Right lobe of liver (tissue), 6 donors: Measurements from ENCODE around the gene VGLL3. TPM values are rescaled to one million over a fixed set of nuclear protein-coding genes. Genes with fewer than 3 reads are reported as not detected.

Experiments
- ATAC-seq, 4 donors: fragments of 200-7000 bp; cut with Tn5 transposase; one replicate each; pipeline ENCODE4 v1.9.1; 2020; ENCODE audit warnings: mild to moderate bottlenecking in 4 of 4, moderate library complexity in 4 of 4
- DNase-seq, 3 donors: peaks; one replicate each; pipeline ENCODE4 v3.0.0-alpha.2; 2020
- H3K27ac ChIP-seq, 3 donors: fragments of 200-600 bp; one replicate each; pipeline ENCODE4 v1.8.0; 2022
- H3K27me3 ChIP-seq, 2 donors: fragments of 200-600 bp; one replicate each; pipeline ENCODE4 v1.8.0; 2022
- H3K36me3 ChIP-seq, 4 donors: fragments of 200-600 bp; sonication (generic) in 1 of 4; one replicate each; pipeline versions ENCODE4 v1.5.1 to v1.8.0; 2017 to 2022; ENCODE audit warnings: control low read depth in 1 of 4
- H3K4me1 ChIP-seq, 4 donors: fragments of 200-600 bp; sonication (generic) in 1 of 4; one replicate each; pipeline versions ENCODE4 v1.5.1 to v1.8.0; 2017 to 2022; ENCODE audit warnings: control low read depth in 1 of 4
- H3K4me3 ChIP-seq, 3 donors: fragments of 200-600 bp; one replicate each; pipeline ENCODE4 v1.8.0; 2022
- H3K9me3 ChIP-seq, 4 donors: fragments of 200-600 bp; sonication (generic) in 1 of 4; one replicate each; pipeline versions ENCODE4 v1.5.1 to v1.8.0; 2017 to 2022; ENCODE audit warnings: control low read depth in 1 of 4
- CTCF ChIP-seq, 4 donors: fragments of 200-600 bp in 3 of 4; fragments of 450-650 bp in 1 of 4; IDR thresholded peaks; one replicate each; pipeline versions ENCODE4 v1.5.1 to v1.8.0; 2016 to 2022; ENCODE audit warnings: antibody characterized with exemption in 4 of 4, mild to moderate bottlenecking in 2 of 4
- POLR2A ChIP-seq: fragments of 450-650 bp; IDR thresholded peaks from one replicate; pipeline ENCODE4 v1.6.1; 2017; ENCODE audit warnings: antibody characterized with exemption, mild to moderate bottlenecking
- WGBS: methylation state at CpG from one replicate; pipeline ENCODE4 v1.1.6; 2018; ENCODE audit warnings: low coverage, low lambda C conversion rate; ENCODE audit not compliant: insufficient coverage; ENCODE audit errors: missing lambda C conversion rate; 5-methylcytosine and 5-hydroxymethylcytosine counted together
- intact Hi-C, 2 donors: fragments of 100-400 bp; cut with DNase I; formaldehyde crosslinking; loops; one replicate each; pipeline versions ENCODE4 v1.11.2 to v1.14.1; 2022
- total RNA-seq, 6 experiments: library from RNA; depleted of rRNA in 2 of 6; stranded (reverse); fragments of >200 nt in 2 of 6; fragmentation: NEBNext Ultra II Directional in 3 of 6; extraction: Animal tissue kit (Norgen Biotek cat#: 25700) in 3 of 6; gene quantifications; one replicate each; pipeline versions ENCODE4 v1.1.0 to v1.2.4, GENCODE V29; 2016 to 2023
- donor health status: DM: no; HTN: yes; CAD: no.
- donor health status: DM: no; HTN: no; CAD: no.
- donor health status: DM: no; HTN: no; CAD: no.
- donor health status: DM: no; HTN: yes; CAD: no.
- donor health status: DM: no; HTN: yes; CAD: no.

The VGLL3 gene
- total RNA-seq, 6 experiments from 2014 or later = 0.21 to 3.8 (median 0.79) TPM

GRCh38 chr3:86991482-86991815, 500 bp upstream of the VGLL3 start:
- intact Hi-C loops = no loop called here

GRCh38 chr3:86990012-86990733, 776 bp downstream of the VGLL3 start:
- H3K4me3 ChIP-seq = peak overlapping the region; percentile 6 to 49 (median 27)

More at GRCh38 chr3:86991482-86991815, 500 bp upstream of the VGLL3 start:
- DNase-seq = no peak
- H3K36me3 ChIP-seq = no peaks in the 10 kb centered on the region
- H3K27ac ChIP-seq = no peak overlapping the region
- no peaks in the 10 kb centered on the region for H3K4me1 ChIP-seq
- no peak for TF ChIP-seq POLR2A
- WGBS = 25% methylated on average over 5 of the region's 7 CpGs
- H3K9me3 ChIP-seq = no peaks in the 10 kb centered on the region
- peak overlapping the region; percentile 27 to 49 (median 37) for H3K4me3 ChIP-seq
- H3K27me3 ChIP-seq = peaks cover 3 to 11% of the 10 kb centered on the region in 2 donors
- ATAC-seq = no peak

GRCh38 chr3:86989611-86990010, 1.3 kb downstream of the VGLL3 start:
- no peak for TF ChIP-seq CTCF (IDR thresholded peaks at IDR 0.05)
- no peak for TF ChIP-seq POLR2A
- Histone ChIP-seq H3K36me3 (no peaks in the 10 kb centered on the region), H3K4me3 (peak overlapping the region in 1 of 3 donors; percentile 6), H3K9me3 (no peaks in the 10 kb centered on the region), H3K27me3 (peaks cover 3 to 11% of the 10 kb centered on the region in 2 donors), H3K27ac (peak overlapping the region in 1 of 3 donors; percentile 29), H3K4me1 (no peaks in the 10 kb centered on the region)
- no peak for ATAC-seq
- WGBS = 54% methylated on average over 7 of the region's 7 CpGs
- intact Hi-C loops = no loop called here
- no peak for DNase-seq

More at GRCh38 chr3:86990012-86990733, 776 bp downstream of the VGLL3 start:
- ATAC-seq = peak; percentile 15 to 51 (median 29)
- peak in 2 of 3 donors; percentile 34 to 50 for DNase-seq
- no peaks in the 10 kb centered on the region for H3K9me3 ChIP-seq
- WGBS = 20% methylated on average over 11 of the region's 29 CpGs
- H3K27me3 ChIP-seq = peaks cover 3 to 11% of the 10 kb centered on the region in 2 donors
- intact Hi-C loops = no loop called here
- peak overlapping the region in 1 of 3 donors; percentile 29 for H3K27ac ChIP-seq
- H3K36me3 ChIP-seq = no peaks in the 10 kb centered on the region
- no peaks in the 10 kb centered on the region for H3K4me1 ChIP-seq
- no peak for TF ChIP-seq POLR2A
- no peak for TF ChIP-seq CTCF (IDR thresholded peaks at IDR 0.05)

GRCh38 chr3:86989006-86989405, 1.9 kb downstream of the VGLL3 start:
- no peak overlapping the region for H3K27ac ChIP-seq
- intact Hi-C loops = no loop called here
- H3K4me1 ChIP-seq = no peaks in the 10 kb centered on the region
- peaks cover 3 to 11% of the 10 kb centered on the region in 2 donors for H3K27me3 ChIP-seq
- H3K9me3 ChIP-seq = no peaks in the 10 kb centered on the region
- DNase-seq = no peak
- ATAC-seq = no peak
- H3K4me3 ChIP-seq = no peak overlapping the region
- WGBS = 44% methylated on average over 1 of the region's 1 CpG
- no peaks in the 10 kb centered on the region for H3K36me3 ChIP-seq
- TF ChIP-seq POLR2A (no peak), CTCF (IDR thresholded peaks at IDR 0.05) (no peak)

GRCh38 chr3:86988235-86988634, 2.7 kb downstream of the VGLL3 start:
- no peak for DNase-seq
- WGBS = 56% methylated on average over 4 of the region's 4 CpGs
- H3K4me3 ChIP-seq = no peak overlapping the region
- intact Hi-C loops = no loop called here
- H3K27me3 ChIP-seq = peaks cover 3 to 11% of the 10 kb centered on the region in 2 donors
- no peaks in the 10 kb centered on the region for H3K9me3 ChIP-seq
- H3K36me3 ChIP-seq = no peaks in the 10 kb centered on the region
- H3K27ac ChIP-seq = no peak overlapping the region
- no peaks in the 10 kb centered on the region for H3K4me1 ChIP-seq
- no peak for ATAC-seq
- no peak for TF ChIP-seq CTCF (IDR thresholded peaks at IDR 0.05)
- TF ChIP-seq POLR2A = no peak
